Stimulated activated CD8-positive, alpha-beta memory T cell treated with anti-CD3 and anti-CD28 coated beads, Interleukin-4, amount 100 ng/mL, for 48 hours (primary cell): ENCODE results near the gene ZFYVE26.
"Not testable (repeated sequence)": the region's sequence is repeated elsewhere in the genome, so short reads cannot be mapped to it uniquely, and the experiment has no call there.

Experiments
- DNase-seq: peaks from one replicate; pipeline ENCODE4 v3.0.0-alpha.2; 2020

The ZFYVE26 gene

DNA sequence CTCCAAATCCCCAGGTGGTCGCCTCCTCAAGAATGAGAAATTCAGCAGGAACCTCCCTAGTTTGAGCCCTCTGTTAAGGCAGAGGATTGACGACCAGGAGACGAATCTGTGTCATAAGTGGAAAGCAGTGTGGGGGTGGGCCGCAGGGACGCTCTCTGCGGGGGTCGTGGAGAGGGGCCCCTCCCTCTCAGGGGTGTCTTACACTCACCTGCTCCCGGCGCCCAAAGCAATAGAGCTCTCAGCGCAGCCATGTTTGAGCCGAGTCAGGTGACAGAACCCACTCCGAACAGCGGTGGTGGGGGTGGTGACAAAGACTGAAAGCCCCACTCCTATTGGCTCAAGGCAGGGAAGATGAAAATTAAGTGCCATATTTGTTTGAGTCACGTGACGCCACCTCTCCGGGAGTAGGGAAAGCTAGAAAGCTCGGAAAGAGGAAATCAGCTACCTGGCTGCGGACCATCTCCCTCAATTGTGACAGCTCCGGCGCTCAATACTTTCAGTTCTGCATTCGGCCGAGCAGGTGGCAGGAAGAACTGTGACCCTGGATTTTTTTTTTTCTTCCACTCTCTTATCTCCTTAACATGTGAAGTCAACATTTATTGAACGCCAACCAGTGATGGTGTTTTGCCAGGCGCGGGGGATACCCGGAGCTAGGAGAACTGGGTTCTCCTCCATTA is at the start of gene ZFYVE26:
Gene ZFYVE26, minus strand, starts transcription at position 265 of the 677 bp plus-strand sequence. CDS start 627 bp downstream, outside the sequence.
- peak; percentile 89 for DNase-seq

DNA sequence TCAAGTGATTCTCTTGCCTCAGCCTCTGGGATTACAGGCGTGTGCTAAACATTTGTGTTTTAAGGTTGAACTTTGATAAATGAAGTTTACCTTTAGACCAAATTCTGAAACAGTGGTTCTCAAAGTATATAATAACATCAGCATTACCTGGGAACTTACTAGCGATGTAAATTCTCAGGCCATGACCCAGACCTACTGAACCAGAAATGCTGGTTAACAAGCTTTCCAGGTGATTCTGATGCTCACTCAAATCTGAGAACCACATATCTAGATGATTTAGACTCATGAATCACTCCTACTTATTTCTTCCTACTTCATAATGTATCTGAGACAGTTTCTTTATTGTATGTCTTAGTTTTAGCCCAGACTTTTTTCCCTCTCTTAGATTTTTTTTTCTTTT is 46.8 kb upstream of the ZFYVE26 start:
- no peak for DNase-seq

DNA sequence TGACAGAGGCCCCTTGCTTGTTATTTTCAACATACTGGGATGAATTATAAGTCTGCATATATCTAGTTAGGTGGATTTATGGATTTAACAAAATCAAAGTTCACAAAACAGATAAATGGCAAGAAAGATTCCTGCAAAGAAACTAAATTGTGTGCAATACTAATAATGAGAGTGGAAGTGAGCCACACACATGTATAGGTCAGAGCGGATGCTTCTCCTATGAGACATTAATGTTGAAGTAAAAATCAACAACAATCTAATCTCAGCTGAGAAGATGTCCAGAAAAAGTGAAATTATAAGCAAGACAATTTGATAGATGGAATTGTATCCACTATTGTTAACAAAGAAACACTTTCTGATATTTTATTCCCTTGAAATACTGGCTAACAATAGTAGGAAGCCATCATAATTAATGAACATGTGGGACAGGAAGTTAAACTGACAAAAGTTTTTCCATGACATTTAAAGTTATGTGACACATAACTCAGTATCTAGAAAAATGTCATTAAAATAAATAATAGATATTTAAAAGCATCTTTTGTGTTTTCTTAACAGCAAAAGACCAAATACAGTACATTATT is 42.9 kb upstream of the ZFYVE26 start:
- DNase-seq = no peak

DNA sequence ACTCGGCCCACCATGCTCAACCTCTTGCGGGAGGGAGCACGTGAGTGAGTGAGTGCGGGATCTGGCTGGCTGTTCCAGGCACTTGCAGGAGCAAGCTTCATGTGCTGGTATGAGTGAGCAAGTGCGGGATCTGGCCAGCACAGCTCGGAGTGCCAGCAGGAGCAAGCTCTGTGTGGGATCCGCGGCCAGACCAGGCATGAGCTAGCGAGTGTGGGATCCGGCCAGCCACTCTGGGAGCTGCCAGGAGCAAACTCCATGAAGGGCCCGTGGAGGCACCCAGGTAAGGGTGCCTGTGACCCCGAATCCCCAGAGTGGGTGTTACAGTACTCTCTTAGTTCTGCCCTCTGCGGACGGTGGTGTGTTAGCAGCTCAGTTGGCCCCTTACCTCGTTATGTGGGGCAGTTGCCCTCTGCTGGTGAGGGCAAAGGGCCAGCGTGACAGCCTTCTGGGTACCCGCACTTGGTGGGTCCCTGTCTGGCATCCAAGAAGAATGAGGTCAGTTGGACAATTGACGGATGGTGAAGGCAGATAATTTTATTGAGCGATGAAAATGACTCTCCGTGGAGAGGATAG is 41.5 kb upstream of the ZFYVE26 start:
- no peak for DNase-seq

DNA sequence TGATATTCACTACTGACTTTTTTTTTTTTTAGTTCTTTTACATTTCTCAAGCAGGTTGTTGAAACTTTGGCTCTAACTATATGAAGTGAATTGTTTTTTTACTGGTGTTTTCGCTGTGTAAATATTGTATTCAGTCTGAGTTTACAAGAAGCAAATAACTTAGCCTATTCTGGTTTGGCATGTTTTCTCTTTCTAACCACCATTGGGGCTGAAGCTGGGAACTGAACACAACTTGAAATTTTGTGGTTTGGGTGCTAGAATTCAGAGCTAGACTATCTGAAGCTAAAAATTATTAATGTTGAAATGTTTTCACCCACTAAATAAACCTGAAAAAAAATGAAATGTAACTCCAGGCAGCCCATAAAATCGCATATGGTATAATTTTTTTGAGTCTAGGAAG is 40.4 kb upstream of the ZFYVE26 start:
- DNase-seq = no peak

DNA sequence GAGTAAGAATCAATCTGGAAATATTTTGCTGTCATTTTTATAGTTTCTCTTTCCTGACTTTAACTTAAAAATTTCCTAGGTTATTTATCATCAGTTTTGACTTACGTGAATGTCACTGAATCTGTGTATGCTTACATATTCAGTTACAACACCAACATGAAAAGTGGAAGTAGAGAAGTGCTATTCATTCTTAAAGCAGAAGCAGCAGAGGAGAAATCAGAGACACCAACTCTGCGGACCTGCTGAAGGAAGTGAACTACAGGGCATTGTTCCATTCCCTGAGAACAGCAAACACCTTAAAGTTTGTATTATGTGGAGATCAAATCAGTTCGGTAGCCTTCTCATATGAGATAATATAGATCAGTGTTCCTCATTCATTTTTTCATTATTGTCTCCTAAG is 37.3 kb upstream of the ZFYVE26 start:
- no peak for DNase-seq

DNA sequence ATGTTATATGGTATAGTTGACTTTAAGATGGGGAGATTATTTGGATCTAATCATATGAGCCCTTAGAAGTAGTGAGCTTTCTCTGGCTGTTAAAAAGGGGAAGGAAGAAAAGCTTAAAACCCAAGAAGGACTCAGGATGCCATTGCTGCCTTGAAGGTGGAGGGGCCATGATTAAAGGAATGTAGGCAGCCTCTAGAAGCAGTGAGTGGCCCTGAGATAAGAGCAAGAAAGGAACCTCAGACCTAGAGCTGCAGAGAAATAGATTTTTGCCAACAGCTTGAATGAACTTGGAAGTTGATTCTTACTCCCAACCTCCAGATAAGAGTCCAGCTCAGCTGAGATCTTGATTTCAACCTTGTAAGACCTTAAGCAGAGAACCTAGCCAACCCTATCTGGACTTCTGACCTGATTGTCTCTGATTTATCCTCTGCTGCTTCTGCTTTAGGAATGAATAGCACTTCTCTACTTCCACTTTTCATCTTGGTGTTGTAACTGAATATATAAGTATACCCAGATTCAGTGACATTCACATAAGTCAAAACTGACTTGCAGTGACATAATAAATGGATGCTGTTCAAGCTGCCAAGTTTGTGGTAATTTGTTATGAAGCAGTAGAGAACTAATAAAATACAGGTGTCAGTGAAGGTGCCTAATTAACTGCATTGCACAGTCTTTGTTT is 36.7 kb upstream of the ZFYVE26 start:
- DNase-seq = no peak

DNA sequence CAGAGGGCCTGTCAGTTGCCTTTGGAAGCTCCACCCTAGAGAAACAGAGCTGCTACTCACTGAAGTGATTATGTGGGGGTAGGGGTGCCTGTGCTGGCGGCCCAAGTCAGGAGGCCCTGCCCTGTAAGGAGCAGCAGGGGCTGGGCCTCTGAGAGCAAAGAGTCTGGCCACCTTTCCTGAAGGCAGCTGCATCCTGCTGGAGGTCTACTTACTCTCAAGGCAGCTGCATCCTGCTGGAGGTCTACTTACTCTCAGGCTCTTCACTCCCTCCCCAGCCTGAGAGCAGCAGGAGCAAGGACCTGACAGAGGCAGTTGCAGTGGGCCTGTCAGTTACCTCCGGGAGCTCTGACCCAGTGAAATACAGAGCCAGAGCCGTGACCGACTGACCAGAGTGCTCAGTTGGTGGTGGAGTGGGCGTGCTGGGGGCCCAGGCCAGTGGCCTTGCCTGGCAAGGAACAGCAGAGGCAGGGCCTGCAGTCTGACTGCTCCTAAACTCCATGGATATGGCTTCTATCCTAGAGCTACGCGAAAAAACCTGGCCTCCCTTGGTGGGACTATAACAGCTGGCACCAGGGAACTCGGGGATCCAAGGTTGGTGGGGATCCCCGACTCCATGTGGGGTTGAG is 35.5 kb upstream of the ZFYVE26 start:
- DNase-seq = no peak

DNA sequence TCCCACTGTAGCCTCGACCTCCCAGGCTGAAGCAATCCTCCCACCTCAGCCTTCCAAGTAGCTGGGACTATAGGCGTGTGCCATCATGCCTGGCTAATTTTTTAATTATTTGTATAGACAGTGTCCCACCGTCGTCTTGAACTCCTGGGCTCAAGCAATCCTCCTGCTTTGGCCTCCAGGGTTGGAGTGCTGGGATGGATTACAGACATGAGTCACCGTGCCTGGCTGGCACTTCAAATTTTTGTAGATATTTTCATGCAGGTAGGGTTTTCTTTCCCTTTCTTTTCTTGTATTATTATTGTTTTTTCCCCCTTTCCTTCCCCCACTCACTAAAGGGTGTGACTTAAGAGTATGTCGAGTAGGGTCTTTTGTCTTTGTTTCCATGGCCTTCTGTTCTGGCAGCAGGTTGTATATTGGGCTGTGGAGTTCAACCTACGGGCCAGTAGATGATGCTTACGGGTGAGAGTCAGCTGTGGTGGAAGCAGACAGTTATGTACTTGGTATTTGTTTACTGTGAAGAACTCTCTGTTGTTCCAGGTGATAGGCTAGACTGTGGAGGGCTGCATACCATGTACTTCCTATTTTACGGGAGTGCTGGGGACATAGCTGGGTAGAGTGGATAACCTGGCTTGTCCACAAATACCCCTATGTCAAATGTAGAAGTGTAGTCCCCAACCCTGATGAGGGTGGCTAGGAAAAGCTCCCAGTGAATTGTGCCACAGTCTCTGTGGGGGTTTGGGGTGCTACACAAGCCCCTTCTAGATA is 33.9 kb upstream of the ZFYVE26 start:
- DNase-seq = no peak

DNA sequence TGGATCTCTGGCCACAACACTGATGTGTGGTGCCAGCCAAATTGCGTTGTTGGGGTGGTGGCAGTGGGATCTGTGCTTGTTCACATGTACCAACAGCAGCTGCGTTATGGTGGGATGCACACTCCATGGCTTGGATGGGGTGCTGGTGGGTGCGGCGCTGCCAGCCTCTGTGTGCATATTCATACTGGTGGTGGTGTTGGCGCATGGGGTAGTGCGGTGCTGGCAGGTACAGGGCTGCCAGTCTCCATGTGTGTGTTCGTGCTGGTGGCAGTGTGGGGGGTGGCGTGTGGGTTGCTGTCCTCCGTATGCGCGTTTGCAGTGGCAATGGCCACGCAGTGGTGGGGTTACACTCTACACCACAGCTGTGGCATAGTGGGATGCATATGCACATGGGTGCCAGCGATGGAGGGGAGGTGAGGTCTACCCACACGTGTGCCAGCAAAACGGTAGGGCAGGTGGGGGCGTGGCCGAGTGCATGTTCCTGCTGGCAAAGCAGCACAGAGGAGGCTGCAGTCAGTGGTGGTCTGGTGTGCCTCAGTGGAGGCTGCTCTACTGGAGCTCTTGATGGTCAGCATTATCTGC is 29.7 kb upstream of the ZFYVE26 start:
- DNase-seq = no peak

DNA sequence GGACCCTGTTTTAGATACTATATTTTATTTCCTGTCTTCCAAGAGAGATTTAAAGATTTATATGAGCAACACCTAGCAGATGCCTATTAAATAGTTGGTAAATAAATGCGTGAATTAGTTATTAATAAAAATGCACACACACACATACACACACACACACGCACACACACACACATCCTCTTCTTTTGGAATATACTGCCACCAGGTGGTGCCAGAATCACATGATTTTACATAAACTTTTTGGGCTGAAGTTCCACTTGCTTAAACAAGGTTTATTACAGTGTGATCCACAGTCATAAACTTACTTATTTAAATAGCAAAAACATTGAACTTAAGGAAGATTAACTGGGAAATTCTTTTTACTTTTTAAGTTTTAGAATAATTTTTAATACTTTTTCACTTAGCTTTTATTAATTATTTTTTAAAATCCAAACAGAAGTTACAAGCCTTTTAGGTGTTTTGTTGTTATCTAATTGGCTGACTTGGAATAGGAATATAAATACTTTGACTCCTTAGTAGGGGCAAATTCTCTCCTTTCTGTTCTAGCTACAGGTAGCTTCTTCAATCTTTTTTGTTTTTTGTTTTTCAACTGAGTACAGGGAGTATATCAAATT is 20.7 kb upstream of the ZFYVE26 start:
- DNase-seq = peak; percentile 59

DNA sequence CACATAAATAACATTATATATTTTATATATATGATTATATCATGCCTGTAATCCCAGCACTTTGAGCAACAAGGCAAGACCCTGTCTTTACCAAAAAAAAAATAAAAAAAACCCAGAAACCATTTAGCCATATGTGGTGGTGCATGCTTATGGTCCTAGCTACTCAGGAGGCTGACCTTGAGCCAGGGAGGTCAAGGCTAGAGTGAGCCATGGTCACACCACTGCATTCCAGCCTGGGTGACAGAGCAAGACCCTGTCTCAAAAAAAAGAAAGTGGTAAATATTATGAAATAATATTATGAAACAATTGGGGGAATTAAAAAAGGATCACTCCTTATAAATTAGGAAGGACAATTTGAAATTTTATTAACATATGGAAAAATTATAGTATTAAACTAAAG is 19.2 kb upstream of the ZFYVE26 start:
- no peak for DNase-seq

DNA sequence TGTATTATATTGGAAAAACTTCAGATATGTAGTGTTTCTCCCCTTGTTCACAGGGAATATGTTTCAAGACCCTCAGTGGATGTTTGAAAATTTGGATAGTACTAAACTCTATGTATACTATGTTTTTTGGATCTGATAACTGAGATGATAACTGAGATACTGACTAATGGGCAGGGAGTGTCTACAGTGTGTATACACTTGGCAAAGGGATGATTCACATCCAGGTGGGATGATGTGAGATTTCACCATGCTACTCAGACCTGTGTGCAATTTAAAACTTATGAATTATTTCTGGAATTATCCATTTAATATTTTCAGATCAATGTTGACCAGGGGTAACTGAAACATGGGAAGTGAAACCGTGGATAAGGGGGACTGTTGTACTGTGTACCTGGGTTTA is 17.0 kb upstream of the ZFYVE26 start:
- DNase-seq = no peak

DNA sequence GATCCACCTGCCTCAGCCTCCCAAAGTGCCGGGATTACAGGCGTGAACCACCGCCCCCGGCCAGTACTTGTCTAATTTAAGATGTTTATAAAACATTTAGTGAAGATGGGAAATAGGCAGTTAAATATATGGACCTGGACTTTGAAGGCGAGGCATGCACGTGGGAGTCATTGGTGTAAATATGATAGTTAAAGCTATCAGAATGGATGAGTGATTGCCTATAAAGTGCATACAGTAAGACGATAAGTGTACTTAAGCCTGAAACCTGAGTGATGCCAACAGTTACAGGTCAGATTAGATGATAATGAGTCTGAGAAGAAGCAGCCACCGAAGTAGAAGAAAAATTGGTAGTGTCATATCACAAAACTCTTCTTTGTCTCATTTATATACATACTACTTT is 14.7 kb upstream of the ZFYVE26 start:
- DNase-seq = no peak

DNA sequence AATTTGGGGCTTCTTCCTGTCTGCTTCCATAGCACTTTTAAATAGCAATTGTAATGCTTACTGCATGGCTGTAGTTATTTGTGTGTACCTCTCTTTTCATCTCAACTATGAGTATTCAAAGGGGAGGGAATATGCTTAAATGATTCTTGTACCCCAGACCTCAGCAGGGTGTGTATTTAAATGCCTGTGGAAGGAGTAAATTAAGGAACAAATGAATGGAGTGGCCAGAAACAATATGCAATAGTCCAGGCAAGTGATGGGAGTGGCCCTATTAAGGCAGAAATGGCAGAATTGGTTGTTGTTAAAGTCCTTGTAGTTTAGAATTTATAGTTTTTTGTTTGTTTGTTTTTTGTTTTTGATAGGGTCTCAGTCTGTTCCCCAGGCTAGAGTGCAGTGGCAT is 4.7 kb upstream of the ZFYVE26 start:
- DNase-seq = no peak

DNA sequence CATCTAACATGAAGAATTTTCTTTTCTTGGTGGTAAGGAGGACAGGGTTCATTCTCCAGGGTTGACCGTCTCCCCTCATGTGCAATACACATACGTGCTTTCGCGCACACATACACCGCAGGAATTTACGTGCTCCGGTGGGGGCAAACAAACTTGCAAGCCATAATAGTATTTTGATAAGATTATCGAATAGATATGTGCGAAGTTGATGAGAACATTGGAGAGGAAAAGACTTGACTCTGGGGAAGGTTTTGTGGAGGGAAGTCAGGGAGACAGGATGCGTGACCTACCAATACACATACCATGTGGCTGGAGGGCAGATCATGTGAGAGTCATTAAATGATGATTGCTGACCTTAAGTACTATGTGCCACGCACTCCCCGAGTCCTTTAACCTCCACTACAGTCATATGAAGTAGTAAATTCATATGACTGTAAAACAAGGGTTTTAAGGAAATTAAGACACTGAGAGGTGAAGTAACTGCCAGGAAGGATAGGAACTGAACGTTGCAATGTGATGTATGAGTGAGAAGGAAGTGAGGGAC is 4.1 kb upstream of the ZFYVE26 start:
- DNase-seq = no peak

DNA sequence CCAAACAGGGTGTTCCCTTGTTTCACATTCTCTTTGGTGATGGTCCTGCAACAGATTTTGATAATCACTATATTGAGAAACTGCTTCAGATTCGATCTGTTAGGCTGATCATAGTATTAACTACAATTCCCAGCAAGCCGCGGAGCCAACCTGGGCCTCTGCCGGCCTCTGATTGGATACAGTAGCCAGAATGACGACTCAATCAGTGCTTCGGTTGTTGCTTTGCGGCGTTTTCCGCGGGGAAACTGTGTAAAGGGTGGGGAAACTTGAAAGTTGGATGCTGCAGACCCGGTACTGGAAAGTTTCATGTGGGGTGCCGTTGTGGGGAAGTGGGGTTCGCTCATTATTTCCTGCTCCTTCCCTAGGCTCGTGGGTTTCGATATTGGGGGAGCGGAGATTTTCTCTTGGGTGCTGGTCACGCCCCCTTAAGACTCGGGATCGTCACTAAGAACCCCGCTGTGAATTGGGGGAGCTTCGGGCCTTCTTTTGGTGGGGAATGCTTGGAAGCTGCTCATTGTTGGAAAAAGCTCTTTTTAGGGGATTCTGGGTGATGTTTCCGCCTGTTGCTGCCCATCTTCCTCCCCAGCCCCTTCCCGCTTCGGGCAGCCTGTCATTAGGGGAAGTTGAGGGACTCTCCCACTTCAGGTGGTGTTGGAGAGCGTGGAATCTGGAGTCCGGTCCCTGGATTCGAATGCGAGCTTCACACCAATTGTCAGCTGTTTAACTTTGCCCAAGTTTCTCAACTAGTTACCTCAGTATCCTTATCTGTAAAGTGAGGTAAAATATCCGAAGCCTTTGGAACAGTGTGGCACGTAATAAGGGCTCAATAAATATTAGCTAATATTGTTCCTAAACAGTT is 3.4 kb upstream of the ZFYVE26 start, which contains the start of gene RAD51B:
Gene RAD51B, plus strand, starts transcription at position 217 of the 859 bp plus-strand sequence.
- peak; percentile 89 for DNase-seq

DNA sequence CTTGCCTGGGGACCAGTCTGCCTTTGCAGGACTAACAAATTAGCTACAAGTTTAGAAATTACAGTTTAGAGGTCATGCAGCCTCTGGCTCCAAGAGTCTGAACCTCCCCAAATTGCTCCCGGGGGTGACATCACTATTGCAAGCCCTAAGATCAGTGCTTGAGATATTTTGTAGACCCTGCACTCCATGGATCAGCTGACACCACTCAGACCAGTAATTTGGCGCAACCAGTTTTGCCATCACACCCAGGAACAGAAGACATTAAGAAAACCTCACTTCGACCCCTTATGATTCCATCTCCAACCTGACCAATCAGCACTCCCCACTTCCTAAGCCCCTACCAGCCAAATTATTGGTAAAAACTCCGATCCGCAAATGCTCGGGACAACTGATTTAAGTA is 2.1 kb upstream of the ZFYVE26 start:
- not testable (repeated sequence) for DNase-seq

DNA sequence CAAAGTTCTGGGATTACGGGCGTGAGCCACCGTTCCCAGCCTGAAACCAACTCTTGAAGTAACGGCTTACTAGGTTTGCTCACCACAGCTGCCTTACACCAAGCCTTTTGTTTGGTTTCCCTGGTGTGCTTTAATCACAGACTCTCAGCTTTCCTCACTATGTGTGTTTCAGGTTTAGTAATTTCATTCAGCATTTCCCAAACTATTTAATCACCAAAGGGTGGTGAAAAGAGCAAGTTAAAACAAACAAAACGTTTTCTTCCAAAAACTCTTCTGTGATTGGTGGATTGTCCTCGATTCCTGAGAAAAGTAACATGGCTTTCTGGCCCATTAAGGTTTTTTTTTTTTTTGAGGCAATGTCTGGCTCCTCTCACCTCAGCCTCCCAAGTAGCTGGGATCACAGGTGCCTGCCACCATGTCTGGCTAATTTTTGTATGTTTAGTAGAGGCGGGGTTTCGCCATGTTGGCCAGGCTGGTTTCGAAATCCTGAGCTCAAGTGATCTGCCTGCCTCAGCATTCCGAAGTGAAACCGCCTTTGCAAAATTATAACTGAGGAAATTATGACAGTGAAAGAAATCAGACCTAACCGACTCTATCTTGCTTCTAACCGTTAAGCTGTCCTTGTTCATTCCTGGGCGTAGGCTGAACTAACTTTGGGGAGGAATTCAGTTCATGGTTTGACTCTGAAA is 1.5 kb upstream of the ZFYVE26 start:
- no peak for DNase-seq
